GM18520 (cell line): ENCODE measurements around the gene BNIP1.

Experiments used
- ATAC-seq: cut with Tn5 transposase; IDR thresholded peaks from one replicate; pipeline ENCODE4 v1.9.1; 2021; ENCODE audit not compliant: unreplicated experiment

BNIP1 gene

GRCh38 chr5:173165177-173166016 is 21.1 kb downstream of the BNIP1 start:
- ATAC-seq, result no peak

GRCh38 chr5:173172166-173172565 is 27.8 kb downstream of the BNIP1 start:
- ATAC-seq, result no peak

- ATAC-seq, result no peak
These were observed 31.2 kb downstream of the BNIP1 start for GRCh38 chr5:173175523-173175922.

- no peak for ATAC-seq
These were observed 34.1 kb downstream of the BNIP1 start for GRCh38 chr5:173178369-173178910.

GRCh38 chr5:173180331-173180730 is 36.0 kb downstream of the BNIP1 start:
- ATAC-seq, result no peak

GRCh38 chr5:173187054-173187743 is 42.9 kb downstream of the BNIP1 start:
- ATAC-seq, result no peak

GRCh38 chr5:173188280-173188679 is 43.9 kb downstream of the BNIP1 start:
- no peak for ATAC-seq

GRCh38 chr5:173191015-173191414 is 46.7 kb downstream of the BNIP1 start:
- no peak for ATAC-seq

- ATAC-seq, result no peak
These were observed 47.2 kb downstream of the BNIP1 start for GRCh38 chr5:173191561-173191960.

GRCh38 chr5:173192561-173192960 is 48.2 kb downstream of the BNIP1 start:
- ATAC-seq, result no peak

- ATAC-seq, result no peak
These were observed 52.0 kb downstream of the BNIP1 start for GRCh38 chr5:173196133-173196952.

GRCh38 chr5:173197375-173197891 is 53.1 kb downstream of the BNIP1 start:
- no peak for ATAC-seq

GRCh38 chr5:173198049-173198448 is 53.7 kb downstream of the BNIP1 start:
- ATAC-seq, result no peak

GRCh38 chr5:173200356-173200755 is 56.0 kb downstream of the BNIP1 start:
- no peak for ATAC-seq

- no peak for ATAC-seq
These were observed 57.4 kb downstream of the BNIP1 start for GRCh38 chr5:173201636-173202265.

GRCh38 chr5:173202266-173202875 is 58.0 kb downstream of the BNIP1 start:
- ATAC-seq, result no peak

- no peak for ATAC-seq
These were observed 60.1 kb downstream of the BNIP1 start for GRCh38 chr5:173204185-173204979.

GRCh38 chr5:173205916-173206315 is 61.6 kb downstream of the BNIP1 start:
- no peak for ATAC-seq

GRCh38 chr5:173208296-173208695 is 64.0 kb downstream of the BNIP1 start:
- no peak for ATAC-seq
